Measurements from ENCODE around the gene GUCY2D.

GRCh38 chr17:7956228-7956965 is 46.0 kb upstream of the GUCY2D start:
- TF ChIP-seq EZH2 (IDR thresholded peaks at IDR 0.05) (no peak), POLR2AphosphoS5 (IDR thresholded peaks at IDR 0.05; ENCODE audit: borderline replicate concordance, low read depth, low read length) (no peak), FOXP2 (optimal IDR thresholded peaks at IDR 0.05; ENCODE audit: control extremely low read depth, extremely low read length, insufficient read depth) (no peak)

All from SK-N-MC (cell line).